Measurements from ENCODE around the gene VSIR.

VSIR gene

DNA sequence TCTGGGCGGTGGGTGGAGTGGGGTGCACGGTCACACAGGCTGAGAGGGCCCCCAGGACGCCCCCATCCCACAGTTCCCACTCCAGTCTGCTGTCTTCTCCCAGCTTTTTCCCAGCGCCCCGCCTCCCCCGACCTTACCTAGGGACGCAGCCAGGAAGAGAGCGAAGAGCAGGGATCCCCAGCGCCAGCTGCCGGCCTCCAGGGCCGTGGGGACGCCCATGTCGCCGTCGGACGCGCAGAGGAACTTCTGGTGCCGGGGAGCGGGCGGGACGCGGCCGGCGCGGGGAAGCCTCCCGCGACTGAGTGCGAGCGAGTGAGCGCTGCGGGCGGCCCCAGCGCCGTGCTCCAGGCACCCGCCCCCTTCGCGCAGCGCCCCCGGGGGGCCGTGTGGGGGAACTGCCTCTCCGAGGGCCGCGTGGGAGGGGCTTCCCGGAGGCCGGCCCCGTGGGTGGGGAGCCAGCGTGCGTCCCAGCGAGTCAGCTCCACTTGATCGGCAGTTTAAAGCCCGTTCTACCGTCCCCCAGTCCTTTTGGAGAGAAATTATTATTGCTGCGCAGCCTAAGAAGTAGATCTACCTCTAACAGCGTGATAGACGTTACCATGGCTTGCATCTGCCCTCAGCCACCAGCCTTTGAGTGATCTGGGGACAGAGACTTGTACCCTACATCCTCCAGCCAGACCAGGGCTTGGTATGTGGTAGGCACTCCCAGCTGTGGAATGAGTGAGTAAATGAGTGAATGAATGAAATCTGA, at the start of gene VSIR:
Gene VSIR, minus strand, starts transcription at position 300 of the 751 bp plus-strand sequence. Its CDS starts 81 bp downstream, at position 219.
- no peak for DNase-seq (ENCODE audit: low read depth)

DNA sequence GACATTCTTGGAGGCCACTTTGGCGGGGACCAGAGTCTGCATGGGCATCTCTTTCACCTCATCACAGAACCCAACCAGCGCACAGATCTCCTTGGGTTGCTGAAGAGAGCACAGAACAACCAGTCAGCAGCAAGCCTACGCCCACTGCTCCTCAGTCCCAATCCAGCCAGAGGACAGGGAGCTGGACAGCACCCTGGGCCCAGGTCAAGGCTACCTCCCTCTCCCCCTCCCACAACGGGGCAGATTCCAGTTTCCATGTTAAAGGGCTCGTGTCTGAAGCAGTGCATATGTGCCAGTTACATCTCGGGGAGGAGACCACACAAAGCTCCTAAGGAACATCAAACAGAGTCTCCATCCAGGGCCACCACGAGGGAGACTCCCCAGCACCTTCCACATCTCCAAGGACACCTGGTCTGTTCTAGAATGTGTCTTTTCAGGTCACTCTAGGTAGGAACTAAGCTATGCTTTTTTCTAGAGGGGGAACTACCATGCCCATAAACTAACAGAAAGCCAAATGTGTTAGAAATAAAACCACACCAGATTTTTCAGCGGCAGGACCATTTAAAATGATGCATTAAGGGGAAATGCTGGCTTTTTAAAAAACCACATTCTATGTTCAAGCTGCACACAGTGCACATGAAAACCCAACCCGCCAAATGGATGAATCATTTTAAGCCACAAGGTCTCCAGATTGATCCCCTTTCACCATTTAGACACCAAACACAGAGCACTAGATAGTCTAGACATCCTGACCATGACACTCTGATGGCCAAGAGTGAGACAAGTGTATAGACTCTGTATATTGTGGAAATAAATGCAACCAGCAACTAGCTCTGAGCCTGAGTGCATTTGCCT, 48.8 kb upstream of the VSIR start:
- no peak for DNase-seq (ENCODE audit: low read depth)

DNA sequence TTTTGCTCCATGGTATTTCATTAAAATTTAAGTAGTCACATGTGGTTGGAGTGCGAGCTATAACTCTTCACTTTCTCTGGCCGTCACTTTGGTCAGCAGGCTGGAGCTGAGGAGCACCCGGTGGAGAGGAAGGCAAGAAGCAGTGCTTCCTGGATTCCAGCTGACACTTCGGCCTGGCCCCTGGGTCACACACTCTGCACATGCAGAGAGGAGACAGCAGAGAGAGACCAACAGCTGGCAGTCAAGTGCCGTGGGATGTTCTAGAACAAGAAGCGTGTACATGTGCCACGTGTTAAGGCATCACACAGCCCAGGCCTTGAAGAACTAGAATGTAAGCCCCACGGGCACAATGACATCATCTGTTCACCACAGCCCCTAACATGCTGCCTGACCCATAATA, 47.6 kb upstream of the VSIR start:
- no peak for DNase-seq (ENCODE audit: low read depth)

DNA sequence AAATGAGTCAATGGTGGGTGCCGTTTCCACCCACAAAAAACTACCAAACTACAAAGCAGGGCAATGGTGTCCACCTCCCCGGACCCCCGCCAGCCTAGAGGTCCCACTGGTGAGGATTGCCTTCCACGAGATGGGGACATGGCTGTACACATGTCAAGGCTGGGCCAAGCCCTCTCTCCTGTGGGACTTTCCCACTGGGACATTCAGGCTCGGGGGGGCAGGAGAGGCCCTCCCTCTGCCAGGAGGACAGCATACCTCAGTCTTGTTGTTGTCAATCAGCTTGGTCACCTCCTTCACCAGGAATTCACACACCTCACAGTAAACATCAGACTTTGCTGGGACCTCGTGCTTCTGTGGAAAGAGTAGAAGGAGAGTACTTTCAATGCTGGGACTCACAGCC, 46.7 kb upstream of the VSIR start:
- DNase-seq (ENCODE audit: low read depth), result no peak

DNA sequence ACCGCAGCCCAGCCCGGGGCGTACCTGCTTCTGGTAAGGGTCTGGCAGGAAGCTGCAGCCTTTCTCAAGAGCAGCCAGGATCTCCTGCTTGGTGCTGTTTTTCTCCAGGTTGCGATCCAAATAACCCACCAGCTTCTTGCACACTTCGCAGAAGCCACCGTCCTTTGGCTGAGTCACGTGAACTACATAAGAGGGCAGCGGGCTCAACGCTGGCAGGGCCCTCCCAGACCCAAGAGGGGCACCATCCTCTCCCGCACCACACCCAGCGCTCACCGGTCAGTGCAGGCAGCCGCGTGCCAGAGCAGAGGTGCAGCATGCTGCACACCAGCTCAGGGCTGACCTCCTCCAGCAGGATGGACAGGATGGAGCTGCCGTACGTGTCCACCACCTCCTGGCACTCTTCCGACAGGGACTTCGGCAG, 46.1 kb upstream of the VSIR start:
- no peak for DNase-seq (ENCODE audit: low read depth)

DNA sequence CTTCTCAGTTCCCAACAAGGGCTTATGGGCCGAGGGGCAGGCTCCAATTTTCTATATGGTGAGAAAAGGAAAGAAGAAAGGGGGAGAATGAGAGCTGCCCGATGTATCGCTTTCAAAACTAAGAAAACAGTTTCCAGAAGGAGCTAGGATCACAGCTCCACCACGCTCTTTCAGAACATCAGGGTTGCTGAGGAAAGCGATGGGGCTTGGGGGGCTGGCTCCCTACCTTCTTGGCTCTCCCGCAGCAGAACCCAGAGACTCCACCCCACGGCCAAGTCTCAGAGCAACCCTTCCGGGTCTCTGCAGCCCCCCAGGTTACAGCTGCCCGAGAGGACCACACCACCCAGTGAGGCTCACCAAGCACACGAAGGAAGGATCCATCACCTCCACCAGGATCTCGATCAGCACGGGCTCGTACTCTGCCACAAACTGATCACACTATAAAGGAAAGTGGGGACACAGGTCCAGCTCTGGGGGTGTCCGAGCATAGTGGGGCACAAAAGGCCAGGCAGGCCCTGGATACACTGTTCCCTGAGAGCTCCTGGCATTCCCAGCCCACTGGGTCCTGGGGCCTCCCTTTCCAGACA, 45.4 kb upstream of the VSIR start:
- DNase-seq (ENCODE audit: low read depth), result no peak

DNA sequence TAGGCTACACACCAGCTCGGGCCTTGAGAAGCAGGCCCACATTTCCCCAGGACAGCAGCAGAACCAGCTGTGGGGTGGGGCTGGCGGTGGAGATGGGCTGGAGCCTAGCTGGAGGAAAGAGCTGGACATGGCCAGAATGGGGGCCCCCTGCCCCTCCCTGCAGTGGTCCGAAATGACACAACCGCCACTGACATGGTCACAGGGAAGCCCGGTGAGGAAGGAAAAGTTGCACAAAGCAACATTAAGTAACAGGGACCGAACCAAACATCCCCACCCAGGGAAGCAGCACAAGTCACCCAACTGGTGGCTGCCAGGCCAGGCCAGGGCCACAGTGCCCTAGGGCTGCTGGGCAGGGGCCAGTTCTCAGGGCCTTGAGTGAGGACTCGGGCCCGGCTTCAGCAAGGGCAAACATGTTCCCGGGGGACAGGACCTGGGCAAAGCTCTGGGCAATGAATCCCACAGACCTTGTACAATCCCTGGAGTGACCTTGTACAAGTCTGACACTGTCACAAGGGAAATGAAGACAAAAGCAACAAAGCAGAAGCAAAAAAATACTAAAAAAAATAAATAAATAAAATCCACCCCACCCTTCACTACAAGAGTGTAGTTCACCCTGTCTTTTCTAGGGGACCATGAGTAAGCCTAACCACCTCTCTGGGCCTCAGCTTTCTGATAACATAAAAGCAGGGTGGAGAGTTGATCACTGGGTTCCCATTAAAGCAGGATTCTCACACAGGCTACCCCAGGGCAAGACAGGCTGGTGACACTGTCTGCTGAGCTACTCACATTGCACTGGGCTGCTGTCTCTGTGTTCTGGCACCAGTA, 44.7 kb upstream of the VSIR start:
- DNase-seq (ENCODE audit: low read depth), result no peak

DNA sequence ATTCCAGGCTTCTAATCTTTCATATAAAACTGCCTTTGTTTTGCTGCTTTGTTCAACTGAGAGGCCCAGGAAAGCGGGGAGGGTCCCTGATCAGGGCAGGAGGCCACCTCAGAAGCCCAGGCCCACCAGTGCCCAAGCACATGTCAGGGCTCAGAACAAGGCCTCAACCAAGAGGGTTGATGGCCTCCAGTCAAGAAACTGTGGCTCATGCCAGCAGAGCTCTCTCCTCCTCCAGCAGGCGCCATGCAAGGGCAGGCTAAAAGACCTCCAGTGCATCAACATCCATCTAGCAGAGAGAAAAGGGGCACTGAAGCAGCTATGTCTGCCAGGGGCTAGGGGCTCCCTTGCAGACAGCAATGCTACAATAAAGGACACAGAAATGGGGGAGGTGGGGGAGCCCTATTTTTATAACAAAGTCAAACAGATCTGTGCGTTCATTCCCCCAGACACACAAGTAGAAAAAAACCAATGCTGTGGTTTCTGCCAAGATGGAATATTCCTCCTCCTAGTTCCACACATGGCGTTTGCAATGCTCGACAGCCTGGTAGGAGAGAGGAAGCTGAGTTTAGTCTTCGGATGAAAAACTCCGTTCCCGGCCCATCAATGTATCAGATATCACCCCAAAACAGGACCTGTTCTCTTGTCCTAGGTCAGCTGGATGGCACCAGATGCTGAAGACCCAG, 43.8 kb upstream of the VSIR start:
- no peak for DNase-seq (ENCODE audit: low read depth)

DNA sequence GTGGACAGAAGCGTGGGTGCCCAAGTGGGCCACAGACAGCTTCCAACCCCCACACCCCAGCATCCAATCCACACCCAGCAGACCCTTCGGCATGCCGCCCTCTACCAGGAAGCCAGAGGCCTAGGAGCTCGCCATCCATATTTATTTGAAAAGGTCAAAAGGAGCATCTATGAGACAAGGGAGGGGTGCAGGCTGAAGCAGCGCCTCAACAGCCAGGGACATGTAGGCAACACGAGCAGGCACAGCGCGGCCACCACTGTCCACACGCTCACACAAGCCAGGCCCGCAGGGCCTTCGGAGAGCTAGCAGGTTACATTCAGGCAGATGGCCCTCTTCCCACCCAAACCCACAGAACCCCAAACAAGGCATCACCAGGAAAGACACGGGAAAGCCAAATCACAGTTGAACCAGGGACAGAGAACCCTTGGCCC, 43.1 kb upstream of the VSIR start:
- DNase-seq (ENCODE audit: low read depth), result no peak

DNA sequence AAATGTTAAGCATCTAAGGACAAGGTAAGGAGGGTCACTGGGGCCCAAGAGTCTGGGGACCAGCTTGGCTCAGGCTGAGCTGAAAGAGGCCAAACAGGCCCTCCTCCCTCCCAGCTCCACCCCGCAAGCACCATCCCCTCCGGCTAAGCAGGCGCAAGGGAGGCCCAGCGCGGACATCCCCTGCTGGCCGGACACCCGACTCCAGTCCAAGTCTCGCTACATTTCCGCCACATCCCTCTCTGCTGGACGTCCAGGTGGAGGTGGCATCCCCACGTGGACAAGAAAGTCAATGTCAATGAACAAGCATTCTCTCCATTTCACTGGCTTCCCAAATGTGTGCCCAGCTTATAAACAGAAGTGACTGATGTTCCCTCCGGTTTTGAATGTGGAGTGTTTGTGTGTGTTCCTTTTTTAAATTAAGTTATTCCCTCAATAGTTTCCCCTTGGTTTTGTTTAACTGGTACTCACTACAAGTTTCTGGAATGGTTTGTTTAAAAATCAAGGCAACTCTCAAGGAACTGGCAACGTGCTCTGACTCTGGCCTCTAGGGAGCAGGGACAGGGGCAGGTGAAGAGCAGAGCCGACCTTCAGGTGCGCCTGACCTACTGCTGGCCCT, 42.3 kb upstream of the VSIR start:
- no peak for DNase-seq (ENCODE audit: low read depth)

DNA sequence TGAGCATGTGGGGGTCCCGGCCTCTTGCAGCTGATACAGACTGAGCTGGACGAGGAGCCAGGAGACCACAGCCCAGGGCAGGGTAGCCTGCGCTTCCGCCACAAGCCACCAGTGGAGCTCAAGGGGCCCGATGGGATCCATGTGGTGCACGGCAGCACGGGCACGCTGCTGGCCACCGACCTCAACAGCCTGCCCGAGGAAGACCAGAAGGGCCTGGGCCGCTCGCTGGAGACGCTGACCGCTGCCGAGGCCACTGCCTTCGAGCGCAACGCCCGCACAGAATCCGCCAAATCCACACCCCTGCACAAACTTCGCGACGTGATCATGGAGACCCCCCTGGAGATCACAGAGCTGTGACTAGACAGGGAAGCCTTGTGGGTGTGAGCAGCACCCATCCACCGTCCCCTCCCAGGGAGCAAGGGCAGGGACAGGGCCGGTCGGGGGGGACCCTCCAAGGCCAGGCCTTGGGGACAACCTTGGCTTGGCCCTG, 41.6 kb upstream of the VSIR start:
- no peak for DNase-seq (ENCODE audit: low read depth)

DNA sequence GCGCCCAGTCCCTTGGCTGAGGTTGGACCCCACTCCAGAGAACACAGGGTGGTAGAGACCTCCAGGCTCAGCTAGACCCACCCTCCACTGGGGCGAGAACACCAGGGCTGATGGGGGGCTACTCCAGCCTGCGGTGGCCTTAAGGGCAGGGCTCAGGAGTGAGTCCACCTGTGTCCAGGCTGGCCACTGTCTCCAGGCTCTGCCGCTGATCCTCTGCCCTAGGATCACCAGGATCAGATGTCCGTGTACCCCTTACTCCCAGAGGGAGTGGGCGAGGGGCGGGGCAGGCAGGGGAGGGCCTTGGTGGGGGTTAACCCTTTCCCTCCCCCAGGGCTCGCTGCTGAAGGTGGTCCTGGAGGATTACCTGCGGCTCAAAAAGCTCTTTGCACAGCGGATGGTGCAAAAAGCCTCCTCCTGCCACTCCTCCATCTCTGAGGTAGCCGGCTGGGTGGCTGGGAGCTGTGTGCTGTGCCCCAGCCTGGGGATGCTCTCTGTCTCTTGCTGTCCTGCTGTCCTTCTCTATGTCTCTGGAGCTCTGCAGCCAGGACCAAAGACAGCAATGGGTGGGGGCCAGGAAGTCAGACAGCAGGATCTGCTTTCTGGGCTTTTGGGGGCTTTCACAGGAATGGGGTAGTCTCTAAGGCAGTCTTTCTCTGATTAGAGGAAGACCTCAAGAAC, 39.7 kb upstream of the VSIR start:
- DNase-seq (ENCODE audit: low read depth), result no peak

DNA sequence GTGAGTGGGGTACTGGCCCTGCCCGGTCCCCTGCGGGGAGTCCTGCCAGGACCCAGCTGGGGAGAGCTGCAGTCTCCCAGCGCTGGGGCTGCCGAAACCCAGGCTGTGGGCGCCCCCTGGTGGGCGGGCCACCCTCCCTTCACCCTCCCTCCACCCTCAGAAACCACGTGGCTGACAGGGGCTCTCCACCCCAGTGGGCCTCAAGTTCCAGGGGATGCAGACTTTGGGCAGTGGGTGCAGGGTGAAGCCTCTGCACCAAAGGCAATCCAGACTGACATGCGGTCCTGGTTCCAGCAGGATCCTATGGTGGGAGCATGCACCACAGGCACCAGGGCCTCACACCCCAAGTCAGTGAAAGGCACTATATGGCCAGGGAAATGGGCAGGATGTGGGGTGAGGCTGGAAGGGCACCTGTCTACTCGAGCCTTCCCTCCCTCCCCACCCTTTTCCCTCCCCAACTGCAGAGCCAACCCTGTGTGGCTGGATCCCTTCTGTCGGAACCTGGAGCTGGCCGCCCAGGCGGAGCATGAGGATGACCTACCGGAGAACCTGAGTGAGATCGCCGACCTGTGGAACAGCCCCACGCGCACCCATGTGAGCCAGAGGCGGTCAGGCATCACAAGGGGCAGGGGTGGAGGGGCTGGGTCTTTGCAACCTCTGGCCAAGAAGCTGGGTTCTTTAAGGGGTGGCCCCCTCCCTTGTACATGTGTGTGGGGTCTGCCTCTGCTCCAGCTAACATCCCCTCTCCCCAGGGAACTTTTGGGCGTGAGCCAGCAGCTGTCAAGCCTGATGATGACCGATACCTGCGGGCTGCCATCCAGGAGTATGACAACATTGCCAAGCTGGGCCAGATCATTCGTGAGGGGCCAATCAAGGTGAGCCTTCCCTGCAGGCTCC, 38.9 kb upstream of the VSIR start:
- DNase-seq (ENCODE audit: low read depth), result no peak

DNA sequence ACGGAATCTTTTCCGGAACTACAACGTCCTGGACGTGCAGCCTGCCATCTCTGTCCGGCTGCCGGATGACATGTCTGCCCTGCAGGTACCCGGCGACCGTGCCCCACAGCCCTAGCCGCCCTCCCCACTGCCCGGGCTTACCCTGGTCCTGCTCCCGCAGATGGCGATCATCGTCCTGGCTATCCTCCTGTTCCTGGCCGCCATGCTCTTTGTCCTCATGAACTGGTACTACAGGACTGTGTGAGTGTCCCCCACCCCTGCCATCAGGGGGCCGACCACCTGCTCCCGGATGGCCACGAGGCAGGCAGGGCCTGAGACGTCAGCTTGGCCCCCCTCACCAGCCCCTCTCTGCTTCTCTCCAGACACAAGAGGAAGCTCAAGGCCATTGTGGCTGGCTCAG, 38.0 kb upstream of the VSIR start:
- no peak for DNase-seq (ENCODE audit: low read depth)

DNA sequence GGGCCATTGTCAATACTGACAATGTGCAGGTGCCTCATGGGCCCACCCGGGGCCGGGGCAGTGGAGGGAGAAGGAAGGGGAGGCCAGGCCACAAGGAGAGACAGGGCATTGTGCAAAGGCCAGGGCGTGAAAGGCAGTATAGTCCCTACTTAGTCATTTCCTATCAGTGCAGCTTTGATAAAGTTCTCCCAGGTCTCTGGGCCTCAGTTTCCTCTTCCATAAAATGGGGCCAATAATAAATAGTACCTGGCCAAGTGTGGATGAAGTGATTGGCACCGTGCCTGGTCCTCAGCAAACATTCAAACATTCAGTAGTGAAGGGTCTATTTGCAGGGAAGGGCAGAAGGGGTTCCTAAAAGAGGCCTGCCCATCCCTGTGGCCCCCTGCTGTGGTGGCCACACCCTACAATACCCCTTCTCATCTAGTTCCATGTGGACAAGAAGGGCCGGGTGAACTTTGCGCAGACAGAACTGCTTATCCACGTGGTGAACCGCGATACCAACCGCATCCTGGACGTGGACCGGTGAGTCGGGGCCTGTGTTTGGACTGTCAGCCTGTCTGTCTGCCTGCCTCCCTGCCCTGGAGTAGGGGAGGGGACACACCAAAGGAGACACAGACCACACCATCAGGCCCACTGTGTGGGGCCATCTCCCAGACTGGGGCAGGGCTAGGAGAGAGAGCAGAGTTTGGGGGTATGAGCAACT, 36.9 kb upstream of the VSIR start:
- DNase-seq (ENCODE audit: low read depth), result no peak

DNA sequence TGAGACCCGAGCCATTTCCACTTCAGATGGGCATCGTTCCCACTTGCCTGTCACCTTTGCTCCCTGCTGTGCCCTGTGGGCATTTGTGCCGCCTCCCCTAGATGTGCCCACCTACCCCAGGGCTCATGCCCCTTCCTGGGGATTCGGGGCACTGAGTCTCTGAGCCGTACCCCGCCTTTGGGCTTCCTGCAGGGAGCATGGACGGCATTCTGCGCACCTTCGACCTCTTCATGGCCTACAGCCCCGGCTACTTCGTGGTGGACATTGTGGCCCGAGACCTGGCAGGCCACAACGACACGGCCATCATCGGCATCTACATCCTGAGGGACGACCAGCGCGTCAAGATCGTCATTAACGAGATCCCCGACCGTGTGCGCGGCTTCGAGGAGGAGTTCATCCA, 36.3 kb upstream of the VSIR start:
- DNase-seq (ENCODE audit: low read depth), result no peak

DNA sequence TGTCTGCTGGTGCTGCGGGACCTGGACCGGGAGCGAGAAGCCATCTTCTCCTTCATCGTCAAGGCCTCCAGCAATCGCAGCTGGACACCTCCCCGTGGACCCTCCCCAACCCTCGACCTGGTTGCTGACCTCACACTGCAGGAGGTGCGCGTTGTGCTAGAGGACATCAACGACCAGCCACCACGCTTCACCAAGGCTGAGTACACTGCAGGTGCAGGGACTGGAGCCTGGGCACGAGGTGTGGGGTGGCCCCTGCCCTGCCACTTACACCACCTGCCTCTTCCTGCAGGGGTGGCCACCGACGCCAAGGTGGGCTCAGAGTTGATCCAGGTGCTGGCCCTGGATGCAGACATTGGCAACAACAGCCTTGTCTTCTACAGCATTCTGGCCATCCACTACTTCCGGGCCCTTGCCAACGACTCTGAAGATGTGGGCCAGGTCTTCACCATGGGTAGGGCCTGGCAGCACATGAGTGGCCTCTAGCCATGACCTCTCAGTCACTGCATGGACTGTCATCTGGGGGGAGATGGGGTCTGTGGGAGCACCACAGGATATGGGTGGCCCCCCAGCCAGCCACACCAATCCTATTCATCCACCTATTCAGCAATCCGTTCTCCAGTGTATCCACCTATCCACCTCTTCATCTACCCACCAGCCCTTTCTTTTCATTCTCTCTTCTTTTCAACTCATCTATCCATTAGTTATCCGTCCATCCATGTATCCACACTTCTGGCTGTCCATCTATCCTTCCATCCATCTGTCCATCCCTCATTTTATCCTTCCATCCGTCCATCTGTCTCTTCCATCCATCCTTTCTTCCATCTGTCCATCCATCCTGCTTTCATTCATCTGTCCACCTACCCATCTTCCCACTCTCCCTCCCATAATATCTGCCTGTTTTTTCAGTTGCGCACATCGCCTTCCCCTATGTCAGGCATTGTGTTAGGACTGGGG, 34.5 kb upstream of the VSIR start:
- DNase-seq (ENCODE audit: low read depth), result no peak
